ENCODE measurements around the gene AKAP3.

The AKAP3 gene

GRCh38 chr12:4643747-4644146, 5.1 kb downstream of the AKAP3 start:
- TF ChIP-seq CTCF (IDR thresholded peaks at IDR 0.05; ENCODE audit: extremely low read depth, insufficient read depth, missing control alignments) = no peak
- in situ Hi-C loops (cut with MboI; ENCODE audit: low pct_unique_long_range_greater_than_20kb, low sequenced_read_pairs, unreplicated experiment) = no loop called here
- no peak for DNase-seq (ENCODE audit: low spot score)

GRCh38 chr12:4630262-4630661, 18.6 kb downstream of the AKAP3 start:
- TF ChIP-seq CTCF (IDR thresholded peaks at IDR 0.05; ENCODE audit: extremely low read depth, insufficient read depth, missing control alignments) = no peak
- in situ Hi-C loops (cut with MboI; ENCODE audit: low pct_unique_long_range_greater_than_20kb, low sequenced_read_pairs, unreplicated experiment) = no loop called here
- DNase-seq (ENCODE audit: low spot score) = no peak

- in situ Hi-C loops (cut with MboI; ENCODE audit: low pct_unique_long_range_greater_than_20kb, low sequenced_read_pairs, unreplicated experiment) = no loop called here
- no peak for DNase-seq (ENCODE audit: low spot score)
- TF ChIP-seq CTCF (IDR thresholded peaks at IDR 0.05; ENCODE audit: extremely low read depth, insufficient read depth, missing control alignments) = no peak
Observed at GRCh38 chr12:4628406-4628805, 20.4 kb downstream of the AKAP3 start.

GRCh38 chr12:4626543-4626942, 22.3 kb downstream of the AKAP3 start:
- no peak for TF ChIP-seq CTCF (IDR thresholded peaks at IDR 0.05; ENCODE audit: extremely low read depth, insufficient read depth, missing control alignments)
- in situ Hi-C loops (cut with MboI; ENCODE audit: low pct_unique_long_range_greater_than_20kb, low sequenced_read_pairs, unreplicated experiment) = no loop called here
- DNase-seq (ENCODE audit: low spot score) = no peak

GRCh38 chr12:4621511-4621910, 27.3 kb downstream of the AKAP3 start:
- in situ Hi-C loops (cut with MboI; ENCODE audit: low pct_unique_long_range_greater_than_20kb, low sequenced_read_pairs, unreplicated experiment) = no loop called here
- no peak for TF ChIP-seq CTCF (IDR thresholded peaks at IDR 0.05; ENCODE audit: extremely low read depth, insufficient read depth, missing control alignments)
- no peak for DNase-seq (ENCODE audit: low spot score)

- no peak for TF ChIP-seq CTCF (IDR thresholded peaks at IDR 0.05; ENCODE audit: extremely low read depth, insufficient read depth, missing control alignments)
- in situ Hi-C loops (cut with MboI; ENCODE audit: low pct_unique_long_range_greater_than_20kb, low sequenced_read_pairs, unreplicated experiment) = no loop called here
- no peak for DNase-seq (ENCODE audit: low spot score)
Observed at GRCh38 chr12:4615667-4616066, 33.2 kb downstream of the AKAP3 start.

GRCh38 chr12:4610481-4610880, 38.4 kb downstream of the AKAP3 start:
- in situ Hi-C loops (cut with MboI; ENCODE audit: low pct_unique_long_range_greater_than_20kb, low sequenced_read_pairs, unreplicated experiment) = no loop called here
- no peak for DNase-seq (ENCODE audit: low spot score)

More at GRCh38 chr12:4610481-4610880, 38.4 kb downstream of the AKAP3 start:
- no peak for TF ChIP-seq CTCF (IDR thresholded peaks at IDR 0.05; ENCODE audit: extremely low read depth, insufficient read depth, missing control alignments)
